SK-N-SH (cell line): Measurements from ENCODE around the gene TNFRSF1B.

Source experiments
- FOXJ3 ChIP-seq: sonication (generic); formaldehyde crosslinking; IDR thresholded peaks from 2 replicates; pipeline ENCODE4 v1.5.1; 2020; ENCODE audit warnings: mild to moderate bottlenecking, missing genetic modification reagents
- MXI1 ChIP-seq: IDR thresholded peaks from 2 replicates; pipeline ENCODE4 v1.6.1; 2012; ENCODE audit warnings: mild to moderate bottlenecking, low read depth, low read length, improper control_type of control experiment
- POLR2AphosphoS5 ChIP-seq: IDR thresholded peaks from 2 replicates; pipeline ENCODE4 v1.6.1; 2012; ENCODE audit warnings: low read depth, low read length
- RAD21 ChIP-seq: IDR thresholded peaks from 2 replicates; pipeline ENCODE4 v1.6.1; 2012; ENCODE audit warnings: mild to moderate bottlenecking, low read length
- SIN3A ChIP-seq: IDR thresholded peaks from 2 replicates; pipeline ENCODE4 v1.6.1; 2012; ENCODE audit warnings: low read depth, mild to moderate bottlenecking, low read length, moderate library complexity, borderline replicate concordance
- TEAD4 ChIP-seq: IDR thresholded peaks from 2 replicates; pipeline ENCODE4 v1.4.0; 2012; ENCODE audit warnings: mild to moderate bottlenecking, borderline replicate concordance; ENCODE audit not compliant: insufficient read depth
- TF ChIP-seq, protein P1 (sequence below): IDR thresholded peaks from 2 replicates; pipeline ENCODE4 v1.6.1; 2012; ENCODE audit warnings: mild to moderate bottlenecking, low read depth, low read length, moderate library complexity
- TF ChIP-seq, protein P2 (sequence below): fragments of 200-600 bp; sonication (generic); IDR thresholded peaks from 2 replicates; pipeline ENCODE4 v1.6.1; 2017; ENCODE audit warnings: antibody characterized with exemption, mild to moderate bottlenecking, moderate library complexity

DNA sequence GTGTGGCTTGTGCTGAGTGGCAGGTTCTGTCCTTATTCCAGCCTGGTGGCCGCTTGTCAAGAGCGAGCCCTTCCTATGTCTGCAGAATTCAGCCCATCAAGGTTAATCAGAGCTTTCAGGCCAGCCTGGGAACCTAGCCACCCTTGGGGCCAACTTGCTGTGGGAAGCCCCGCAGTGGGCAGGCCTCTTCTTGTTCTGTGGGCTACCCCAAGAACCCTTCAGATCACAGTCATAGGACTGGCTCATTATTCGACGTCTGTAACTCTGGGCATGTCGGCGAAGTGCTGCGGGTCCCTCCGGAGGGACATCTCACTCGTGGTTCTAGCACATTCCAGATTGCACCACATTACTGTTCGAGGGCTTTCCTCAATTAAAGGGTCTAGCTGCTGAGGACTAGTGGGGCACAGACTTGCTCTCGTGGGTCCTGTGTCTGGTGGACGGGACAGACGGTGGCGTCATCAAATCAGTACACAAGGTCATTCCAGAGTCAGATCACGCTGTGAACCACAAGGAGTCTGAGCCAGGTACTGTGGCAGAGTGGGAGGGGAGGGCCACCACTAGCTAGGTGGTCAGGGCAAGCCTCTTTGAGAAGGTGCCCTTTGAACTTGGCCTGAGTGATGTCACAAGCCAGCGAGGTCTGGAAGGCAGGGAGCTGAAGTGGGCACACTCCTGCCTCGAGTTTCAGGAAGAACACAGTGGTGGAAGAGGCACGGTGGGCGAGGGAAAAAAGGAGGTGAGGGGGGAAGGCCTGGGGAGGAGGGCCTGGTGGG is 20.3 kb upstream of the TNFRSF1B start:
- TF ChIP-seq POLR2AphosphoS5 (no peak), TEAD4 (no peak), RAD21 (no peak), FOXJ3 (no peak), SIN3A (no peak), MXI1 (no peak)
- TF ChIP-seq, protein P1, sequence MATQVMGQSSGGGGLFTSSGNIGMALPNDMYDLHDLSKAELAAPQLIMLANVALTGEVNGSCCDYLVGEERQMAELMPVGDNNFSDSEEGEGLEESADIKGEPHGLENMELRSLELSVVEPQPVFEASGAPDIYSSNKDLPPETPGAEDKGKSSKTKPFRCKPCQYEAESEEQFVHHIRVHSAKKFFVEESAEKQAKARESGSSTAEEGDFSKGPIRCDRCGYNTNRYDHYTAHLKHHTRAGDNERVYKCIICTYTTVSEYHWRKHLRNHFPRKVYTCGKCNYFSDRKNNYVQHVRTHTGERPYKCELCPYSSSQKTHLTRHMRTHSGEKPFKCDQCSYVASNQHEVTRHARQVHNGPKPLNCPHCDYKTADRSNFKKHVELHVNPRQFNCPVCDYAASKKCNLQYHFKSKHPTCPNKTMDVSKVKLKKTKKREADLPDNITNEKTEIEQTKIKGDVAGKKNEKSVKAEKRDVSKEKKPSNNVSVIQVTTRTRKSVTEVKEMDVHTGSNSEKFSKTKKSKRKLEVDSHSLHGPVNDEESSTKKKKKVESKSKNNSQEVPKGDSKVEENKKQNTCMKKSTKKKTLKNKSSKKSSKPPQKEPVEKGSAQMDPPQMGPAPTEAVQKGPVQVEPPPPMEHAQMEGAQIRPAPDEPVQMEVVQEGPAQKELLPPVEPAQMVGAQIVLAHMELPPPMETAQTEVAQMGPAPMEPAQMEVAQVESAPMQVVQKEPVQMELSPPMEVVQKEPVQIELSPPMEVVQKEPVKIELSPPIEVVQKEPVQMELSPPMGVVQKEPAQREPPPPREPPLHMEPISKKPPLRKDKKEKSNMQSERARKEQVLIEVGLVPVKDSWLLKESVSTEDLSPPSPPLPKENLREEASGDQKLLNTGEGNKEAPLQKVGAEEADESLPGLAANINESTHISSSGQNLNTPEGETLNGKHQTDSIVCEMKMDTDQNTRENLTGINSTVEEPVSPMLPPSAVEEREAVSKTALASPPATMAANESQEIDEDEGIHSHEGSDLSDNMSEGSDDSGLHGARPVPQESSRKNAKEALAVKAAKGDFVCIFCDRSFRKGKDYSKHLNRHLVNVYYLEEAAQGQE: no peak
- TF ChIP-seq, protein P2, sequence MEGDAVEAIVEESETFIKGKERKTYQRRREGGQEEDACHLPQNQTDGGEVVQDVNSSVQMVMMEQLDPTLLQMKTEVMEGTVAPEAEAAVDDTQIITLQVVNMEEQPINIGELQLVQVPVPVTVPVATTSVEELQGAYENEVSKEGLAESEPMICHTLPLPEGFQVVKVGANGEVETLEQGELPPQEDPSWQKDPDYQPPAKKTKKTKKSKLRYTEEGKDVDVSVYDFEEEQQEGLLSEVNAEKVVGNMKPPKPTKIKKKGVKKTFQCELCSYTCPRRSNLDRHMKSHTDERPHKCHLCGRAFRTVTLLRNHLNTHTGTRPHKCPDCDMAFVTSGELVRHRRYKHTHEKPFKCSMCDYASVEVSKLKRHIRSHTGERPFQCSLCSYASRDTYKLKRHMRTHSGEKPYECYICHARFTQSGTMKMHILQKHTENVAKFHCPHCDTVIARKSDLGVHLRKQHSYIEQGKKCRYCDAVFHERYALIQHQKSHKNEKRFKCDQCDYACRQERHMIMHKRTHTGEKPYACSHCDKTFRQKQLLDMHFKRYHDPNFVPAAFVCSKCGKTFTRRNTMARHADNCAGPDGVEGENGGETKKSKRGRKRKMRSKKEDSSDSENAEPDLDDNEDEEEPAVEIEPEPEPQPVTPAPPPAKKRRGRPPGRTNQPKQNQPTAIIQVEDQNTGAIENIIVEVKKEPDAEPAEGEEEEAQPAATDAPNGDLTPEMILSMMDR: no peak
